Measurements from ENCODE around the gene RREB1. TPM values are rescaled to one million over a fixed set of nuclear protein-coding genes. Genes with fewer than 3 reads are reported as not detected.

The RREB1 gene
- total RNA-seq, 1 experiment from 2014 or later = 53.5 TPM

GRCh38 chr6:7214468-7214867, 106.7 kb downstream of the RREB1 start:
- Mint-ChIP-seq H3K9me3 (ENCODE audit: unreplicated experiment) (no peaks in the 10 kb centered on the region), H3K27ac (ENCODE audit: low read depth, unreplicated experiment) (no peak overlapping the region), H3K4me1 (ENCODE audit: insufficient read depth, unreplicated experiment) (no peaks in the 10 kb centered on the region), H3K4me3 (ENCODE audit: unreplicated experiment) (no peak overlapping the region), H3K27me3 (ENCODE audit: insufficient read depth, unreplicated experiment) (no peaks in the 10 kb centered on the region), H3K36me3 (ENCODE audit: insufficient read depth, unreplicated experiment) (peaks cover 63% of the 10 kb centered on the region)
- TF ChIP-seq CTCF (IDR thresholded peaks at IDR 0.05; ENCODE audit: unreplicated experiment) = no peak
- intact Hi-C loops (cut with micrococcal nuclease) = no loop called here
- DNase-seq (ENCODE audit: unreplicated experiment) = no peak
- BruUV-seq (replicated peaks) = no TSS peak
- ChIA-PET POLR2A (no interaction called here), CTCF (interaction anchor here (0.9 kb wide), 1 partner anchor 9 kb away, joined by 3 read pairs; no protein-coding TSS in a partner anchor)

DNA sequence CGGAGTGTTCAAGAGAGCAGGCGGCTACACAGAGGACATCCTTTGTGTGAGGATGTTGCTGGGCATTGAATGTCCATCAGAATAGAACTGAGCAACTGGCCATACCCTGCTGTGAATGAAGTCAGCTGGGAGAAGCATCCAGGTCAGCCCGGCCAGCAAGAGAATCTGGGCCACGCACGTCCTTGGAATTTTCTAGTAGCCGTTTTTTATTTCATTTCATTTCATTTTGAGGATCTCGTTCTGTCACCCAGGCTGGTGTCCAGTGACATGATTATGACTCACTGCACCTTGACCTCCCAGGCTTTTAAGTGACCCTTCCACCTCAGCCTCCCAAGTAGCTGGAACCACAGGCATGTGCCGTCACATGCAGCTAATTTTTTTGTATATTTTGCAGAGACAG, 107.4 kb downstream of the RREB1 start:
- ChIA-PET CTCF (no interaction called here), POLR2A (no interaction called here)
- H3K9me3 Mint-ChIP-seq (ENCODE audit: unreplicated experiment) = no peaks in the 10 kb centered on the region
- intact Hi-C loops (cut with micrococcal nuclease) = no loop called here
- H3K36me3 Mint-ChIP-seq (ENCODE audit: insufficient read depth, unreplicated experiment) = peaks cover 63% of the 10 kb centered on the region
- BruUV-seq (replicated peaks) = no TSS peak
- DNase-seq (ENCODE audit: unreplicated experiment) = no peak
- H3K27me3 Mint-ChIP-seq (ENCODE audit: insufficient read depth, unreplicated experiment) = no peaks in the 10 kb centered on the region
- H3K27ac Mint-ChIP-seq (ENCODE audit: low read depth, unreplicated experiment) = peak overlapping the region; percentile 11
- no peaks in the 10 kb centered on the region for H3K4me1 Mint-ChIP-seq (ENCODE audit: insufficient read depth, unreplicated experiment)
- no peak for TF ChIP-seq CTCF (IDR thresholded peaks at IDR 0.05; ENCODE audit: unreplicated experiment)
- no peak overlapping the region for H3K4me3 Mint-ChIP-seq (ENCODE audit: unreplicated experiment)

DNA sequence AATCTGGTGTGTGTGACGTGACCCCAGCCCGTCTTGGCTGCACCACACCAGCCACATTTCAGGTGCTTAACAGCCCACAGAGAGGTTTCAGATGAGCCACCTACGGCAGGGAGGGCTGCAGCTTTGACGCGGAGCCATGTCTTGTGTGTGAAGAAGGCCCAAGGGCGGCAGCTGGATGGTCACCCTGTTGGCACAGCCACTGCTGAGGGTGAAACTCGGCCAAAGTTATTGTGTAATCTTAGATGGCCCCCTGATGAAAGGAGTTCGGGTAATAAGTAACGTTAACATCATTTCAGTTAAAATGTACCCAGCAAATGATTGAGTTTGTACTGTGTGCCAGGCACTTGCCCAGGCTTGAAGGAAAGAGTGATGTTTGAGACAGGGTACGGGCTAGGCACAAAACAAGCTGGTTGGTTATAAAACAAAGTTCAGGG, 108.1 kb downstream of the RREB1 start:
- Mint-ChIP-seq H3K27ac (ENCODE audit: low read depth, unreplicated experiment) (no peak overlapping the region), H3K9me3 (ENCODE audit: unreplicated experiment) (no peaks in the 10 kb centered on the region), H3K4me1 (ENCODE audit: insufficient read depth, unreplicated experiment) (no peaks in the 10 kb centered on the region), H3K27me3 (ENCODE audit: insufficient read depth, unreplicated experiment) (no peaks in the 10 kb centered on the region), H3K4me3 (ENCODE audit: unreplicated experiment) (no peak overlapping the region), H3K36me3 (ENCODE audit: insufficient read depth, unreplicated experiment) (peaks cover 59% of the 10 kb centered on the region)
- BruUV-seq (replicated peaks) = no TSS peak
- ChIA-PET CTCF (no interaction called here), POLR2A (no interaction called here)
- intact Hi-C loops (cut with micrococcal nuclease) = no loop called here
- no peak for DNase-seq (ENCODE audit: unreplicated experiment)
- no peak for TF ChIP-seq CTCF (IDR thresholded peaks at IDR 0.05; ENCODE audit: unreplicated experiment)

GRCh38 chr6:7216941-7217621, 109.3 kb downstream of the RREB1 start:
- TF ChIP-seq CTCF (IDR thresholded peaks at IDR 0.05; ENCODE audit: unreplicated experiment) = no peak
- intact Hi-C loops (cut with micrococcal nuclease) = no loop called here
- Mint-ChIP-seq H3K4me1 (ENCODE audit: insufficient read depth, unreplicated experiment) (no peaks in the 10 kb centered on the region), H3K9me3 (ENCODE audit: unreplicated experiment) (no peaks in the 10 kb centered on the region), H3K27ac (ENCODE audit: low read depth, unreplicated experiment) (peak overlapping the region; percentile 77), H3K4me3 (ENCODE audit: unreplicated experiment) (no peak overlapping the region), H3K27me3 (ENCODE audit: insufficient read depth, unreplicated experiment) (no peaks in the 10 kb centered on the region), H3K36me3 (ENCODE audit: insufficient read depth, unreplicated experiment) (peaks cover 57% of the 10 kb centered on the region)
- POLR2A ChIA-PET = interaction anchor here (0.6 kb wide), 1 partner anchor 517 kb away, joined by 3 read pairs; no protein-coding TSS in a partner anchor
- DNase-seq (ENCODE audit: unreplicated experiment) = no peak
- CTCF ChIA-PET = interaction anchor here (0.7 to 1.2 kb wide), 3 partner anchors 8 to 449 kb away, joined by 3 to 4 read pairs (median 3); no protein-coding TSS in a partner anchor
- no TSS peak for BruUV-seq (replicated peaks)
